ENCODE measurements around the gene PKN1.

DNA sequence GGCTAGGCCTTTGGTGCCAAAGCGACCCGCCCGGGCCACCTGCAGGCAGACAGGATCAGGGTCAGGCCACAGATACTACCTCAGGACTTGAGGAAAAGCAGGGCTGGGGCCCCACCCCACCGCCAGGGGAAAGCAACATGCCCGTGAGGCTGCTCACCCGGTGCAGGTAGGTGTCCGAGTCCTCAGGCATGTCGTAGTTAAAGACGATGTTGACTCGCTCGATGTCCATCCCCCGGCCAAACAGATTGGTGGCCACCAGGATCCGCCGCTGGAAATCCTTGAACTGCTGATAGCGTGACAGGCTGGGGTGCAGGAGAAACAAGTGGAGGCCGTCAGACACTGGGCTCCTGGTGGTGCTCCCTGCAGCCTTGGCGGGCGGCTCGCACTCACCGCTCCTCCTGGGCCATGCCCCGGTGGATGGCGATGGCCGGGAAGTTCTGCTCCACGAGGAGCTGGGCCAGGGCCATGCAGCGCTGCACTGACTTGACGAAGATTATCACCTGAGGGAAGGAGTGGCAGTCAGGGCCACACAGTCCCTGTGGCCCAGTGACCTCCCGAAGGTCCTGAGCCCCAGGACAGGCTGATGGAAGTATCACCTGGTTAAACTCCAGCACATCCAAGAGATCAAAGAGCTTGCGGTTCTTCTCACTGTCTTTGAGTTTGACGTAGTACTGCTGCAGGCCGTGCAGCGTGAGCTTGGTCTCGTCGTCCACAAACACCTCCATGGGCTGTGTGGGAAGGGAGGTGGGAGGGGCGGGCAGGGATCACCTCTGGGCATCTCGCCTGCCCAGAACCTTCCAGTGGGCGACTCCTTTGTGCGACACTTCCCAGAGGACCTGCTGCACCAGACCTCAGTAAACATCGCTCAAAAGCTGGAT is 23.7 kb upstream of the PKN1 start:
- TF ChIP-seq POLR2AphosphoS5 (IDR thresholded peaks at IDR 0.05), result no peak
- TF ChIP-seq, protein P1, sequence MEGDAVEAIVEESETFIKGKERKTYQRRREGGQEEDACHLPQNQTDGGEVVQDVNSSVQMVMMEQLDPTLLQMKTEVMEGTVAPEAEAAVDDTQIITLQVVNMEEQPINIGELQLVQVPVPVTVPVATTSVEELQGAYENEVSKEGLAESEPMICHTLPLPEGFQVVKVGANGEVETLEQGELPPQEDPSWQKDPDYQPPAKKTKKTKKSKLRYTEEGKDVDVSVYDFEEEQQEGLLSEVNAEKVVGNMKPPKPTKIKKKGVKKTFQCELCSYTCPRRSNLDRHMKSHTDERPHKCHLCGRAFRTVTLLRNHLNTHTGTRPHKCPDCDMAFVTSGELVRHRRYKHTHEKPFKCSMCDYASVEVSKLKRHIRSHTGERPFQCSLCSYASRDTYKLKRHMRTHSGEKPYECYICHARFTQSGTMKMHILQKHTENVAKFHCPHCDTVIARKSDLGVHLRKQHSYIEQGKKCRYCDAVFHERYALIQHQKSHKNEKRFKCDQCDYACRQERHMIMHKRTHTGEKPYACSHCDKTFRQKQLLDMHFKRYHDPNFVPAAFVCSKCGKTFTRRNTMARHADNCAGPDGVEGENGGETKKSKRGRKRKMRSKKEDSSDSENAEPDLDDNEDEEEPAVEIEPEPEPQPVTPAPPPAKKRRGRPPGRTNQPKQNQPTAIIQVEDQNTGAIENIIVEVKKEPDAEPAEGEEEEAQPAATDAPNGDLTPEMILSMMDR (IDR thresholded peaks at IDR 0.05), result no peak
